Fibroblast of mammary gland (primary cell): ENCODE data around the gene NOC4L.

Source experiments
- DNase-seq: peaks from one replicate; pipeline ENCODE4 v3.0.0-alpha.2; 2010; ENCODE audit warnings: low read depth
- H3K4me3 ChIP-seq: 2 replicates; pipeline ENCODE4 v1.5.1; 2011; ENCODE audit warnings: low read depth, mild to moderate bottlenecking, low read length, moderate library complexity; ENCODE audit not compliant: control insufficient read depth
- CTCF ChIP-seq: conservative IDR thresholded peaks from 2 replicates; pipeline ENCODE4 v1.5.1; 2011; ENCODE audit warnings: low read depth, low read length, inconsistent platforms; ENCODE audit not compliant: control insufficient read depth, insufficient read depth

NOC4L gene

GRCh38 chr12:132187646-132188450 is 43.6 kb downstream of the NOC4L start:
- no peak overlapping the region for H3K4me3 ChIP-seq
- TF ChIP-seq CTCF, result no peak
- no peak for DNase-seq

- no peak for TF ChIP-seq CTCF
- H3K4me3 ChIP-seq, result no peak overlapping the region
- DNase-seq, result no peak
These were observed 44.2 kb downstream of the NOC4L start for GRCh38 chr12:132188451-132188901.

GRCh38 chr12:132188916-132189325 is 44.7 kb downstream of the NOC4L start:
- no peak for TF ChIP-seq CTCF
- peak overlapping the region; percentile 45 for H3K4me3 ChIP-seq
- DNase-seq, result no peak

GRCh38 chr12:132189378-132190011 is 45.2 kb downstream of the NOC4L start:
- DNase-seq, result peak; percentile 75
- H3K4me3 ChIP-seq, result peak overlapping the region; percentile 45
- no peak for TF ChIP-seq CTCF

GRCh38 chr12:132190012-132190755 is 45.9 kb downstream of the NOC4L start:
- DNase-seq, result no peak
- H3K4me3 ChIP-seq, result peak overlapping the region; percentile 45
- no peak for TF ChIP-seq CTCF

- no peak for TF ChIP-seq CTCF
- no peak for DNase-seq
- no peak overlapping the region for H3K4me3 ChIP-seq
These were observed 46.7 kb downstream of the NOC4L start for GRCh38 chr12:132190834-132191500.
